Hepatocyte (in vitro differentiated cells): ENCODE measurements around the gene MPP3. TPM values are rescaled to one million over a fixed set of nuclear protein-coding genes. Genes with fewer than 3 reads are reported as not detected.

Experiments used
- DNase-seq: peaks from one replicate; pipeline ENCODE4 v3.0.0-alpha.2; 2016; ENCODE audit warnings: low spot score
- H2AFZ ChIP-seq: fragments of 200-600 bp; sonication (generic); 2 replicates; pipeline ENCODE4 v1.6.0; 2016; ENCODE audit warnings: antibody characterized with exemption, mild to moderate bottlenecking
- H3K27ac ChIP-seq: fragments of 200-600 bp; sonication (generic); 2 replicates; pipeline ENCODE4 v1.5.1; 2016; ENCODE audit warnings: mild to moderate bottlenecking
- H3K27me3 ChIP-seq: fragments of 200-600 bp; sonication (generic); 2 replicates; pipeline ENCODE4 v1.6.1; 2016
- H3K36me3 ChIP-seq: fragments of 200-600 bp; sonication (generic); replicated peaks from 2 replicates; pipeline ENCODE4 v1.5.1; 2016; ENCODE audit warnings: low read depth; ENCODE audit not compliant: insufficient read depth
- H3K4me1 ChIP-seq: fragments of 200-600 bp; sonication (generic); 2 replicates; pipeline ENCODE4 v1.5.1; 2016; ENCODE audit warnings: mild to moderate bottlenecking, moderate library complexity; ENCODE audit not compliant: insufficient read depth
- H3K4me2 ChIP-seq: fragments of 200-600 bp; sonication (generic); 2 replicates; pipeline ENCODE4 v1.6.0; 2016
- H3K4me3 ChIP-seq: fragments of 200-600 bp; sonication (generic); 2 replicates; pipeline ENCODE4 v1.5.1; 2016; ENCODE audit warnings: mild to moderate bottlenecking
- H3K79me2 ChIP-seq: fragments of 200-600 bp; sonication (generic); 2 replicates; pipeline ENCODE4 v1.6.0; 2017; ENCODE audit warnings: mild to moderate bottlenecking
- H3K9me2 ChIP-seq: fragments of 200-600 bp; sonication (generic); replicated peaks from 2 replicates; pipeline ENCODE4 v1.6.0; 2017; ENCODE audit warnings: mild to moderate bottlenecking; ENCODE audit not compliant: insufficient read depth
- H3K9me3 ChIP-seq: fragments of 200-600 bp; sonication (generic); 2 replicates; pipeline ENCODE4 v1.5.1; 2016; ENCODE audit warnings: low read depth, mild to moderate bottlenecking
- H4K20me1 ChIP-seq: fragments of 200-600 bp; sonication (generic); 2 replicates; pipeline ENCODE4 v1.6.0; 2016; ENCODE audit warnings: mild to moderate bottlenecking; ENCODE audit not compliant: insufficient read depth, poor library complexity, severe bottlenecking
- EZH2 ChIP-seq: fragments of 200-600 bp; sonication (generic); IDR thresholded peaks from 2 replicates; pipeline ENCODE4 v1.6.1; 2016; ENCODE audit warnings: antibody characterized with exemption, mild to moderate bottlenecking, borderline replicate concordance
- EZH2phosphoT487 ChIP-seq: fragments of 200-600 bp; sonication (generic); IDR thresholded peaks from one replicate; pipeline ENCODE4 v1.6.1; 2018; ENCODE audit warnings: antibody characterized with exemption, mild to moderate bottlenecking, low read depth, moderate library complexity; ENCODE audit not compliant: unreplicated experiment, severe bottlenecking
- WGBS: methylation state at CpG from one replicate; pipeline ENCODE4 v1.1.6; 2016; ENCODE audit warnings: low lambda C conversion rate; ENCODE audit errors: missing lambda C conversion rate; 5-methylcytosine and 5-hydroxymethylcytosine counted together
- polyA plus RNA-seq: library from polyadenylated mRNA; unstranded; fragments of >200 nt; fragmentation: Nextera tagmentation; extraction: Ambion mirVana; gene quantifications from 2 replicates; pipeline ENCODE4 v1.2.1, GENCODE V29; 2016
- total RNA-seq: library from RNA; depleted of rRNA; stranded (reverse); fragments of >200 nt; gene quantifications from 2 replicates; pipeline ENCODE4 v1.2.3, GENCODE V29; 2014
- TF ChIP-seq, protein P1 (sequence below): fragments of 200-600 bp; sonication (generic); IDR thresholded peaks from 2 replicates; pipeline ENCODE4 v1.5.1; 2016; ENCODE audit warnings: antibody characterized with exemption, mild to moderate bottlenecking; ENCODE audit not compliant: poor library complexity

Gene MPP3
- total and polyA plus RNA-seq, 2 experiments from 2014 or later, result 3.2 to 5.1 TPM

DNA sequence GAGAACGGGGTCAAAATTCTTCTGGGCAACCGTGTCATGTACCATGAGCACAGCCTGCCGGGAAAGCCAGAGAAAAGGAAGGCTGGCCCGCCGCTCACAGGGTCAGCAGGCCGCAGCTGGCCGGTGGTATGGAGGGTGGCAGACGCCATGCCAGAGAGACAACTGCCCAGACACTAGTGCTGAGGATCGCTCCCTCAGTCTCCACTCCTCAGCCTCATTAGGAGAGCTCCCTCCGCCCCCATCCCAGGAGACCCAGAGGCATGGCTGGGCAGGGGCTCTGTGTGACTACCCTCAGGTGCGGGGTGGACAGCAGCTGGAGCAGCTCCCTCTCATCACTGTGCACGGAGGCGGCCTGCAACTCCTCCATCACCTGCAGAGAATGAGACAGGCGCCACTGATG is 3.2 kb downstream of the MPP3 start:
- Histone ChIP-seq H3K36me3 (no peaks in the 10 kb centered on the region), H2AFZ (no peak overlapping the region), H3K9me3 (no peaks in the 10 kb centered on the region), H3K27ac (no peak overlapping the region), H3K79me2 (no peaks in the 10 kb centered on the region), H3K4me1 (peaks cover 7% of the 10 kb centered on the region), H3K4me3 (no peak overlapping the region), H4K20me1 (no peaks in the 10 kb centered on the region), H3K9me2 (no peaks in the 10 kb centered on the region), H3K4me2 (no peak overlapping the region), H3K27me3 (no peaks in the 10 kb centered on the region)
- no peak for DNase-seq
- WGBS, result 97% methylated on average over 13 of the region's 14 CpGs
- TF ChIP-seq EZH2phosphoT487, result no peak
- TF ChIP-seq EZH2, result no peak
- TF ChIP-seq, protein P1, sequence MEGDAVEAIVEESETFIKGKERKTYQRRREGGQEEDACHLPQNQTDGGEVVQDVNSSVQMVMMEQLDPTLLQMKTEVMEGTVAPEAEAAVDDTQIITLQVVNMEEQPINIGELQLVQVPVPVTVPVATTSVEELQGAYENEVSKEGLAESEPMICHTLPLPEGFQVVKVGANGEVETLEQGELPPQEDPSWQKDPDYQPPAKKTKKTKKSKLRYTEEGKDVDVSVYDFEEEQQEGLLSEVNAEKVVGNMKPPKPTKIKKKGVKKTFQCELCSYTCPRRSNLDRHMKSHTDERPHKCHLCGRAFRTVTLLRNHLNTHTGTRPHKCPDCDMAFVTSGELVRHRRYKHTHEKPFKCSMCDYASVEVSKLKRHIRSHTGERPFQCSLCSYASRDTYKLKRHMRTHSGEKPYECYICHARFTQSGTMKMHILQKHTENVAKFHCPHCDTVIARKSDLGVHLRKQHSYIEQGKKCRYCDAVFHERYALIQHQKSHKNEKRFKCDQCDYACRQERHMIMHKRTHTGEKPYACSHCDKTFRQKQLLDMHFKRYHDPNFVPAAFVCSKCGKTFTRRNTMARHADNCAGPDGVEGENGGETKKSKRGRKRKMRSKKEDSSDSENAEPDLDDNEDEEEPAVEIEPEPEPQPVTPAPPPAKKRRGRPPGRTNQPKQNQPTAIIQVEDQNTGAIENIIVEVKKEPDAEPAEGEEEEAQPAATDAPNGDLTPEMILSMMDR, result no peak

DNA sequence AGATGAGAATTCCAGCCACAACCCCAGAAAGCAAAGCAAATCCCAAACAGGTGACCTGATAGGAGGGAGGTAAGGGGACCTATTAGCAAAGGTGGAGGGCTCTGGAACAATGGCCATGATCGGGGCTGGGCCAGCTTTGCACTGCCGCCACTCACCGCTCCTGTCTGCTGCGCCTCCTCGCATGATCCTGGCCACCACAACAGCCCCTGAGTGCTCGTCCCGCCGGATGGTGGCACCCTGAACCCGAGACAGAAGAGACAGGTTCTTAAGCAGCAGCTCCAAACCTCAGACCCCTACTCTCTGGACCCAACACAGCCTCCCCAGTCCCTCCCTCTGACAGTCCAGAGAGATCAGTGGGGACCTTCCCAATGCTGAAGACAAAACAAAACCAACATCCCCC is 5.3 kb downstream of the MPP3 start:
- peaks cover 4% of the 10 kb centered on the region for H3K4me1 ChIP-seq
- H3K9me2 ChIP-seq, result no peaks in the 10 kb centered on the region
- no peaks in the 10 kb centered on the region for H3K36me3 ChIP-seq
- 96% methylated on average over 7 of the region's 9 CpGs for WGBS
- no peaks in the 10 kb centered on the region for H4K20me1 ChIP-seq
- H3K9me3 ChIP-seq, result no peaks in the 10 kb centered on the region
- H3K4me2 ChIP-seq, result no peak overlapping the region
- no peaks in the 10 kb centered on the region for H3K79me2 ChIP-seq
- H3K27ac ChIP-seq, result no peak overlapping the region
- H3K4me3 ChIP-seq, result no peak overlapping the region
- H2AFZ ChIP-seq, result no peak overlapping the region
- TF ChIP-seq EZH2 (no peak), EZH2phosphoT487 (no peak)
- TF ChIP-seq, protein P1, result no peak
- no peak for DNase-seq
- no peaks in the 10 kb centered on the region for H3K27me3 ChIP-seq

DNA sequence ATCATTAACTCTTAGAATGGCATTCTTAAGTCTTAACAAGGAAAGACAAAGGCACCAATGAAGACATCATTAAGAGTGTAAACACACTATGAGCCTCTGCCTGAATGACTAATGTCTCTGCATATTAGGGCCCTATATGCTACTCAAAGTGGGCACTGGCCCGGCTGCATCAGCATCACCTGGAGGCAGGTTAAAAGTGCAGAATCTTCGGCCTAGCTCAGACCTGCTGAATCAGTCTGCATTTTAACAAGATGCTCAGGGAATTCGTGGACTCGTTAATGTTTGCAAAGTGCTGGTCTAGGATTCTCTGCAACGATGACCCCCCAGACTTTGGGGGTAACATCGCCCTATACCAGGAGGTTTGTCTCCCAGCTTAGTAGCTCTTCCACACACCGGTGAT is 6.7 kb downstream of the MPP3 start:
- no peaks in the 10 kb centered on the region for H3K4me1 ChIP-seq
- H3K9me2 ChIP-seq, result no peaks in the 10 kb centered on the region
- H3K36me3 ChIP-seq, result no peaks in the 10 kb centered on the region
- no peak overlapping the region for H3K4me2 ChIP-seq
- 92% methylated on average over 7 of the region's 7 CpGs for WGBS
- no peaks in the 10 kb centered on the region for H4K20me1 ChIP-seq
- H3K9me3 ChIP-seq, result no peaks in the 10 kb centered on the region
- DNase-seq, result no peak
- H3K79me2 ChIP-seq, result no peaks in the 10 kb centered on the region
- no peaks in the 10 kb centered on the region for H3K27me3 ChIP-seq
- no peak for TF ChIP-seq EZH2phosphoT487
- TF ChIP-seq, protein P1, result no peak
- TF ChIP-seq EZH2, result no peak
- H2AFZ ChIP-seq, result no peak overlapping the region
- no peak overlapping the region for H3K4me3 ChIP-seq
- no peak overlapping the region for H3K27ac ChIP-seq

DNA sequence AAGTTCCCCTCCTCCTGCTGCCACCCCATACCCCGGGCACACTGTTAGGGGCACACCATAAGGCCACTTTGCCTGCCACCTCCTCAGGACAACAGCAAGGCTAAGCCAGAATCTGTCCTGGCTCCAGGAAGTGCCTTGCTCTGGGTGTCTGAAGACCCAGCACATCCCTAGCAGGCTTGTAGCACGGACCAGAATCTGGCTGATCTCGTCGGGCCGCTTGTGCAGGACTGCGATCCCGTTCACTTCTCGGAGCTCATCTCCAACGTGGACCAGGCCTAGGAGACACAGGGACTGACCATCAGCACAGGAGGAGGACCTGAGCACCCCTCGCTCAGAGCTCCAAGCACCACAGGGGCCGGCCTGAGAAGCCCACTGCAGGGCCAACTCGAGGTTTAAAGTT is 7.4 kb downstream of the MPP3 start:
- Histone ChIP-seq H3K4me1 (no peaks in the 10 kb centered on the region), H4K20me1 (no peaks in the 10 kb centered on the region), H2AFZ (no peak overlapping the region), H3K4me2 (no peak overlapping the region), H3K79me2 (no peaks in the 10 kb centered on the region), H3K4me3 (no peak overlapping the region), H3K27me3 (no peaks in the 10 kb centered on the region), H3K9me2 (no peaks in the 10 kb centered on the region), H3K9me3 (no peaks in the 10 kb centered on the region), H3K36me3 (no peaks in the 10 kb centered on the region), H3K27ac (no peak overlapping the region)
- TF ChIP-seq, protein P1, result no peak
- TF ChIP-seq EZH2phosphoT487 (no peak), EZH2 (no peak)
- DNase-seq, result no peak
- 90% methylated on average over 12 of the region's 12 CpGs for WGBS
